OCI-LY7 (cell line): ENCODE measurements around the gene PCYOX1L.

Experiments
- CTCF ChIP-seq: fragments of 200-600 bp; sonication (generic); conservative IDR thresholded peaks from 2 replicates; pipeline ENCODE4 v1.5.1; 2014; ENCODE audit warnings: mild to moderate bottlenecking, antibody characterized with exemption, low read length, moderate library complexity, mixed read lengths
- EZH2phosphoT487 ChIP-seq: fragments of 200-600 bp; sonication (generic); IDR thresholded peaks from 2 replicates; pipeline ENCODE4 v1.6.1; 2018; ENCODE audit warnings: low read depth, borderline replicate concordance, mild to moderate bottlenecking, mixed run types, antibody characterized with exemption, low read length, moderate library complexity, mixed read lengths

DNA sequence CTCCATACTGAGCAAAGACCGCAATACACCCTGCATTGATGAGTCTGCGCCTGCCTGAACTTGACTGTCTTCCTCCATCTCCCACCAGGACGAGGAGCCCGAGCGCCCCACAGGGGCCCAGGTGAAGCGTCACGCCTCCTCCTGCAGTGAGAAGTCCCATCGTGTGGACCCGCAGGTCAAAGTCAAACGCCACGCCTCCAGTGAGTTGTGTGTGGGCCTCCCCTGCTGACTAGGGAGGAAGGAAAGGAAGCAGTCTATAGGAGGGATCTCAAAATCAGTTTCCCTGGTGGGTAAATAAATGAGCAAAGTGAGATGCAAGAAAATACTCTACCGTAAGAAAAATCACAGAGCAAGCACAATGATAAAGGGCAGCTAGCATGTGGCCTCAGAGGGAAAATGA lies 35.3 kb upstream of the PCYOX1L start:
- no peak for TF ChIP-seq CTCF
- TF ChIP-seq EZH2phosphoT487: no peak
